Caco-2 (cell line): ENCODE measurements around the gene XPNPEP1. TPM values are rescaled to one million over a fixed set of nuclear protein-coding genes. Genes with fewer than 3 reads are reported as not detected.

ENCODE experiments used
- BruUV-seq: library from RNA; stranded (reverse); fragments of 400-500 nt; replicated peaks from 2 replicates; lab custom pipeline; 2021; lab: Mats Ljungman, UMichigan
- CTCF ChIA-PET: fragments of 300-600 bp; sonication (Branson Sonifier 250); formaldehyde crosslinking; loops from one replicate; lab custom pipeline; 2022; ENCODE audit warnings: antibody characterized with exemption; lab: Charles Lee
- POLR2A ChIA-PET: fragments of 300-600 bp; sonication (Branson Sonifier 250); formaldehyde crosslinking; loops from one replicate; lab custom pipeline; 2022; ENCODE audit warnings: antibody characterized with exemption; lab: Charles Lee
- DNase-seq, 2 experiments: peaks; one replicate each; pipeline versions ENCODE4 v3.0.0 to v3.0.0-alpha.2; 2020 to 2022
- H3K27me3 ChIP-seq: replicated peaks from 2 replicates; pipeline ENCODE4 v1.6.0; 2011; ENCODE audit warnings: low read length; ENCODE audit not compliant: control insufficient read depth, insufficient read depth
- H3K36me3 ChIP-seq: 2 replicates; pipeline ENCODE4 v1.5.1; 2011; ENCODE audit warnings: low read length; ENCODE audit not compliant: control insufficient read depth, insufficient read depth
- H3K4me1 ChIP-seq: fragments of 250-450 bp; sonication (Bioruptor Pico); 2 replicates; pipeline ENCODE4 v1.5.1; 2020; ENCODE audit warnings: mild to moderate bottlenecking
- H3K4me3 ChIP-seq: 2 replicates; pipeline ENCODE4 v1.5.1; 2011; ENCODE audit warnings: low read depth, mild to moderate bottlenecking, control low read depth, low read length
- H3K9me3 ChIP-seq: fragments of 250-450 bp; sonication (Bioruptor Pico); 2 replicates; pipeline ENCODE4 v1.5.1; 2020; ENCODE audit warnings: mild to moderate bottlenecking, moderate library complexity
- H3K27ac Mint-ChIP-seq: one replicate; pipeline ENCODE4 v1.8.0; 2022; ENCODE audit warnings: mixed read lengths; ENCODE audit not compliant: unreplicated experiment
- H3K27me3 Mint-ChIP-seq: one replicate; pipeline ENCODE4 v1.8.0; 2022; ENCODE audit warnings: mixed read lengths; ENCODE audit not compliant: insufficient read depth, unreplicated experiment
- H3K36me3 Mint-ChIP-seq: one replicate; pipeline ENCODE4 v1.8.0; 2022; ENCODE audit warnings: mild to moderate bottlenecking, mixed read lengths; ENCODE audit not compliant: insufficient read depth, unreplicated experiment
- H3K4me1 Mint-ChIP-seq: one replicate; pipeline ENCODE4 v1.8.0; 2022; ENCODE audit warnings: low read depth, mixed read lengths; ENCODE audit not compliant: unreplicated experiment
- H3K4me3 Mint-ChIP-seq: one replicate; pipeline ENCODE4 v1.8.0; 2022; ENCODE audit warnings: mild to moderate bottlenecking, moderate library complexity, mixed read lengths; ENCODE audit not compliant: unreplicated experiment
- H3K9me3 Mint-ChIP-seq: one replicate; pipeline ENCODE4 v1.8.0; 2022; ENCODE audit warnings: mixed read lengths; ENCODE audit not compliant: unreplicated experiment
- CTCF ChIP-seq, 2 experiments: fragments of 200-600 bp in 1 of 2; IDR thresholded peaks; 1 replicate in 1 of 2; 2 replicates in 1 of 2; pipeline versions ENCODE4 v1.5.1 to v1.8.0; 2011 to 2022; ENCODE audit warnings: antibody characterized with exemption in 1 of 2, control low read depth in 1 of 2, inconsistent platforms in 1 of 2, low read depth in 1 of 2, low read length in 1 of 2, mild to moderate bottlenecking in 1 of 2, moderate library complexity in 1 of 2; ENCODE audit not compliant: insufficient read depth in 1 of 2, severe bottlenecking in 1 of 2, unreplicated experiment in 1 of 2
- intact Hi-C: fragments of 100-400 bp; cut with micrococcal nuclease; formaldehyde crosslinking; loops from one replicate; pipeline ENCODE4 v1.10.0; 2022; ENCODE audit not compliant: unreplicated experiment
- total RNA-seq: library from RNA; stranded (reverse); gene quantifications from 2 replicates; pipeline ENCODE4 v1.2.3, GENCODE V29; 2022

Gene XPNPEP1
- total RNA-seq, 1 experiment from 2014 or later, result 92.4 TPM

GRCh38 chr10:109837384-109837783 lies 85.9 kb downstream of the XPNPEP1 start:
- intact Hi-C loops, result no loop called here
- POLR2A ChIA-PET, result no interaction called here
- no TSS peak for BruUV-seq
- H3K9me3 Mint-ChIP-seq, result no peaks in the 10 kb centered on the region
- no peaks in the 10 kb centered on the region for H3K36me3 Mint-ChIP-seq
- H3K36me3 ChIP-seq, result no peaks in the 10 kb centered on the region
- CTCF ChIA-PET, result no interaction called here
- H3K9me3 ChIP-seq, result no peaks in the 10 kb centered on the region; the same call in 1 of the 2 replicates
- H3K27me3 Mint-ChIP-seq, result peaks cover 13% of the 10 kb centered on the region
- H3K27ac Mint-ChIP-seq, result no peak overlapping the region
- no peaks in the 10 kb centered on the region for H3K4me1 ChIP-seq
- H3K27me3 ChIP-seq, result no peaks in the 10 kb centered on the region
- H3K4me3 Mint-ChIP-seq, result no peak overlapping the region
- H3K4me1 Mint-ChIP-seq, result no peaks in the 10 kb centered on the region
- H3K4me3 ChIP-seq, result no peak overlapping the region
- TF ChIP-seq CTCF (IDR thresholded peaks at IDR 0.05; ENCODE audit: insufficient read depth in 1 of 2, low read depth in 1 of 2, low read length in 1 of 2, severe bottlenecking in 1 of 2, unreplicated experiment in 1 of 2), result no peak
- no peak for DNase-seq

- POLR2A ChIA-PET, result no interaction called here
- Mint-ChIP-seq H3K4me3 (no peak overlapping the region), H3K27me3 (peaks cover 10% of the 10 kb centered on the region), H3K4me1 (no peaks in the 10 kb centered on the region), H3K36me3 (no peaks in the 10 kb centered on the region), H3K9me3 (no peaks in the 10 kb centered on the region), H3K27ac (no peak overlapping the region)
- no peaks in the 10 kb centered on the region; the same call in 1 of the 2 replicates for H3K9me3 ChIP-seq
- DNase-seq, result no peak
- H3K4me1 ChIP-seq, result no peaks in the 10 kb centered on the region
- CTCF ChIA-PET, result no interaction called here
- TF ChIP-seq CTCF (IDR thresholded peaks at IDR 0.05; ENCODE audit: insufficient read depth in 1 of 2, low read depth in 1 of 2, low read length in 1 of 2, severe bottlenecking in 1 of 2, unreplicated experiment in 1 of 2), result no peak
- no peaks in the 10 kb centered on the region for H3K27me3 ChIP-seq
- intact Hi-C loops, result no loop called here
- BruUV-seq, result no TSS peak
- H3K36me3 ChIP-seq, result no peaks in the 10 kb centered on the region
- H3K4me3 ChIP-seq, result no peak overlapping the region
These were observed 88.1 kb downstream of the XPNPEP1 start for GRCh38 chr10:109835257-109835656.

GRCh38 chr10:109831846-109832245 lies 91.5 kb downstream of the XPNPEP1 start:
- Mint-ChIP-seq H3K27me3 (peaks cover 7% of the 10 kb centered on the region), H3K4me3 (no peak overlapping the region), H3K4me1 (no peaks in the 10 kb centered on the region), H3K27ac (no peak overlapping the region), H3K36me3 (no peaks in the 10 kb centered on the region), H3K9me3 (no peaks in the 10 kb centered on the region)
- no peak for TF ChIP-seq CTCF (IDR thresholded peaks at IDR 0.05; ENCODE audit: insufficient read depth in 1 of 2, low read depth in 1 of 2, low read length in 1 of 2, severe bottlenecking in 1 of 2, unreplicated experiment in 1 of 2)
- no peaks in the 10 kb centered on the region for H3K36me3 ChIP-seq
- intact Hi-C loops, result no loop called here
- ChIA-PET CTCF (no interaction called here), POLR2A (no interaction called here)
- no peak for DNase-seq
- BruUV-seq, result no TSS peak
- no peaks in the 10 kb centered on the region for H3K4me1 ChIP-seq
- H3K4me3 ChIP-seq, result no peak overlapping the region
- no peaks in the 10 kb centered on the region; the same call in 1 of the 2 replicates for H3K9me3 ChIP-seq
- H3K27me3 ChIP-seq, result no peaks in the 10 kb centered on the region
